ENCODE data around the gene FAM171A1.
"Not testable (repeated sequence)": the region's sequence is repeated elsewhere in the genome, so short reads cannot be mapped to it uniquely, and the experiment has no call there.

FAM171A1 gene

GRCh38 chr10:15393139-15393825 lies 22.2 kb upstream of the FAM171A1 start:
- TF ChIP-seq POLR2AphosphoS5 (IDR thresholded peaks at IDR 0.05; ENCODE audit: low read depth, low read length) (no peak), POLR2A (IDR thresholded peaks at IDR 0.05; ENCODE audit: low read depth, low read length) (no peak), TAF1 (IDR thresholded peaks at IDR 0.05; ENCODE audit: borderline replicate concordance, low read depth, low read length) (no peak)
- DNase-seq (ENCODE audit: insufficient read length) (no peak), FAIRE-seq (no peak)

GRCh38 chr10:15391491-15391890 lies 20.4 kb upstream of the FAM171A1 start:
- FAIRE-seq (no peak), DNase-seq (ENCODE audit: insufficient read length) (no peak)
- TF ChIP-seq TAF1 (IDR thresholded peaks at IDR 0.05; ENCODE audit: borderline replicate concordance, low read depth, low read length) (no peak), POLR2AphosphoS5 (IDR thresholded peaks at IDR 0.05; ENCODE audit: low read depth, low read length) (no peak), POLR2A (IDR thresholded peaks at IDR 0.05; ENCODE audit: low read depth, low read length) (no peak)

GRCh38 chr10:15388172-15388571 lies 17.1 kb upstream of the FAM171A1 start:
- not testable (repeated sequence) for FAIRE-seq; DNase-seq (ENCODE audit: insufficient read length)

GRCh38 chr10:15387021-15387420 lies 15.9 kb upstream of the FAM171A1 start:
- TF ChIP-seq POLR2AphosphoS5 (IDR thresholded peaks at IDR 0.05; ENCODE audit: low read depth, low read length) (no peak), TAF1 (IDR thresholded peaks at IDR 0.05; ENCODE audit: borderline replicate concordance, low read depth, low read length) (no peak), POLR2A (IDR thresholded peaks at IDR 0.05; ENCODE audit: low read depth, low read length) (no peak)
- no peak for DNase-seq (ENCODE audit: insufficient read length)
- FAIRE-seq: no peak

- DNase-seq (ENCODE audit: insufficient read length): no peak
- FAIRE-seq: no peak
- TF ChIP-seq POLR2AphosphoS5 (IDR thresholded peaks at IDR 0.05; ENCODE audit: low read depth, low read length) (no peak), TAF1 (IDR thresholded peaks at IDR 0.05; ENCODE audit: borderline replicate concordance, low read depth, low read length) (no peak), POLR2A (IDR thresholded peaks at IDR 0.05; ENCODE audit: low read depth, low read length) (no peak)
These were observed 14.7 kb upstream of the FAM171A1 start for GRCh38 chr10:15385552-15386455.

GRCh38 chr10:15381420-15381819 lies 10.3 kb upstream of the FAM171A1 start:
- DNase-seq (ENCODE audit: insufficient read length) (no peak), FAIRE-seq (no peak)
- TF ChIP-seq POLR2AphosphoS5 (IDR thresholded peaks at IDR 0.05; ENCODE audit: low read depth, low read length) (no peak), TAF1 (IDR thresholded peaks at IDR 0.05; ENCODE audit: borderline replicate concordance, low read depth, low read length) (no peak), POLR2A (IDR thresholded peaks at IDR 0.05; ENCODE audit: low read depth, low read length) (no peak)

- DNase-seq (ENCODE audit: insufficient read length): no peak
- FAIRE-seq: no peak
- TF ChIP-seq POLR2A (IDR thresholded peaks at IDR 0.05; ENCODE audit: low read depth, low read length): no peak
- no peak for TF ChIP-seq POLR2AphosphoS5 (IDR thresholded peaks at IDR 0.05; ENCODE audit: low read depth, low read length)
- no peak for TF ChIP-seq TAF1 (IDR thresholded peaks at IDR 0.05; ENCODE audit: borderline replicate concordance, low read depth, low read length)
These were observed 8.0 kb upstream of the FAM171A1 start for GRCh38 chr10:15379078-15379477.

- TF ChIP-seq POLR2AphosphoS5 (IDR thresholded peaks at IDR 0.05; ENCODE audit: low read depth, low read length) (no peak), POLR2A (IDR thresholded peaks at IDR 0.05; ENCODE audit: low read depth, low read length) (no peak), TAF1 (IDR thresholded peaks at IDR 0.05; ENCODE audit: borderline replicate concordance, low read depth, low read length) (no peak)
- no peak for DNase-seq (ENCODE audit: insufficient read length)
- no peak for FAIRE-seq
These were observed 7.5 kb upstream of the FAM171A1 start for GRCh38 chr10:15378569-15378968.

- no peak for TF ChIP-seq POLR2A (IDR thresholded peaks at IDR 0.05; ENCODE audit: low read depth, low read length)
- no peak for TF ChIP-seq POLR2AphosphoS5 (IDR thresholded peaks at IDR 0.05; ENCODE audit: low read depth, low read length)
- no peak for TF ChIP-seq TAF1 (IDR thresholded peaks at IDR 0.05; ENCODE audit: borderline replicate concordance, low read depth, low read length)
- no peak for FAIRE-seq
- DNase-seq (ENCODE audit: insufficient read length): no peak
These were observed 3.5 kb upstream of the FAM171A1 start for GRCh38 chr10:15374566-15374965.

GRCh38 chr10:15374156-15374555 lies 3.1 kb upstream of the FAM171A1 start:
- no peak for DNase-seq (ENCODE audit: insufficient read length)
- FAIRE-seq: no peak
- TF ChIP-seq POLR2A (IDR thresholded peaks at IDR 0.05; ENCODE audit: low read depth, low read length): no peak
- TF ChIP-seq TAF1 (IDR thresholded peaks at IDR 0.05; ENCODE audit: borderline replicate concordance, low read depth, low read length): no peak
- TF ChIP-seq POLR2AphosphoS5 (IDR thresholded peaks at IDR 0.05; ENCODE audit: low read depth, low read length): no peak

- no peak for FAIRE-seq
- DNase-seq (ENCODE audit: insufficient read length): no peak
- TF ChIP-seq POLR2AphosphoS5 (IDR thresholded peaks at IDR 0.05; ENCODE audit: low read depth, low read length) (no peak), POLR2A (IDR thresholded peaks at IDR 0.05; ENCODE audit: low read depth, low read length) (no peak)
These were observed 2.1 kb upstream of the FAM171A1 start for GRCh38 chr10:15373199-15373598.

Measured in GM12892 (cell line).